DLD1 (cell line): ENCODE results near the gene ENTREP3.
"Not testable (repeated sequence)": the region's sequence is repeated elsewhere in the genome, so short reads cannot be mapped to it uniquely, and the experiment has no call there.

Source experiments
- in situ Hi-C: cut with HindIII; loops from 2 replicates; pipeline ENCODE4 v1.10.0; 2017; ENCODE audit warnings: low sequenced_read_pairs

ENTREP3 gene

GRCh38 chr1:155226188-155226909 lies 28.9 kb downstream of the ENTREP3 start:
- in situ Hi-C loops, result no loop called here

- in situ Hi-C loops, result not testable (repeated sequence)
Measured at GRCh38 chr1:155225404-155225759, 29.9 kb downstream of the ENTREP3 start.

- in situ Hi-C loops, result no loop called here
Measured at GRCh38 chr1:155223047-155223446, 32.2 kb downstream of the ENTREP3 start.

GRCh38 chr1:155220211-155220965 lies 34.9 kb downstream of the ENTREP3 start:
- in situ Hi-C loops, result not testable (repeated sequence)

- in situ Hi-C loops, result no loop called here
Measured at GRCh38 chr1:155219592-155220031, 35.7 kb downstream of the ENTREP3 start.

GRCh38 chr1:155218854-155219591 lies 36.3 kb downstream of the ENTREP3 start:
- in situ Hi-C loops, result no loop called here

- in situ Hi-C loops, result not testable (repeated sequence)
Measured at GRCh38 chr1:155214702-155215101, 40.6 kb downstream of the ENTREP3 start.

GRCh38 chr1:155212051-155212440 lies 43.2 kb downstream of the ENTREP3 start:
- in situ Hi-C loops, result not testable (repeated sequence)

- in situ Hi-C loops, result not testable (repeated sequence)
Measured at GRCh38 chr1:155211381-155212050, 43.8 kb downstream of the ENTREP3 start.

GRCh38 chr1:155210314-155211104 lies 44.8 kb downstream of the ENTREP3 start:
- in situ Hi-C loops, result no loop called here

- in situ Hi-C loops, result no loop called here
Measured at GRCh38 chr1:155209312-155209721, 46.0 kb downstream of the ENTREP3 start.

GRCh38 chr1:155208541-155209311 lies 46.6 kb downstream of the ENTREP3 start, which contains the start of gene MTX1:
Gene MTX1 (plus strand): TSS chr1:155208695. CDS start chr1:155208805, 110 bp downstream.
- in situ Hi-C loops, result no loop called here

- in situ Hi-C loops, result no loop called here
Measured at GRCh38 chr1:155207806-155208540, 47.3 kb downstream of the ENTREP3 start, which contains the start of gene THBS3. Gene THBS3 (minus strand): TSS chr1:155207897. CDS start chr1:155207876, 21 bp downstream.

- in situ Hi-C loops, result no loop called here
Measured at GRCh38 chr1:155206891-155207805, 48.1 kb downstream of the ENTREP3 start.

GRCh38 chr1:155205969-155206593 lies 49.2 kb downstream of the ENTREP3 start:
- in situ Hi-C loops, result no loop called here

- in situ Hi-C loops, result no loop called here
Measured at GRCh38 chr1:155205035-155205434, 50.2 kb downstream of the ENTREP3 start.
